ENCODE results near the gene UPF1. TPM values are rescaled to one million over a fixed set of nuclear protein-coding genes. Genes with fewer than 3 reads are reported as not detected.

The UPF1 gene
- total RNA-seq, 1 donor from 2014 or later: 83.4 TPM

GRCh38 chr19:18857223-18857622, 25.5 kb downstream of the UPF1 start:
- DNase-seq (ENCODE audit: low spot score): no peak

GRCh38 chr19:18858906-18859646, 27.3 kb downstream of the UPF1 start:
- no peak for DNase-seq (ENCODE audit: low spot score)

GRCh38 chr19:18859676-18860301, 28.0 kb downstream of the UPF1 start:
- no peak for DNase-seq (ENCODE audit: low spot score)

- DNase-seq (ENCODE audit: low spot score): no peak
Measured at GRCh38 chr19:18860302-18860700, 28.5 kb downstream of the UPF1 start.

GRCh38 chr19:18860725-18861124, 29.0 kb downstream of the UPF1 start:
- no peak for DNase-seq (ENCODE audit: low spot score)

- no peak for DNase-seq (ENCODE audit: low spot score)
Measured at GRCh38 chr19:18861235-18861634, 29.5 kb downstream of the UPF1 start.

- DNase-seq (ENCODE audit: low spot score): no peak
Measured at GRCh38 chr19:18861917-18862316, 30.2 kb downstream of the UPF1 start.

- DNase-seq (ENCODE audit: low spot score): no peak
Measured at GRCh38 chr19:18862976-18863842, 31.4 kb downstream of the UPF1 start.

GRCh38 chr19:18863843-18864362, 32.1 kb downstream of the UPF1 start:
- no peak for DNase-seq (ENCODE audit: low spot score)

- no peak for DNase-seq (ENCODE audit: low spot score)
Measured at GRCh38 chr19:18865106-18865972, 33.6 kb downstream of the UPF1 start.

- no peak for DNase-seq (ENCODE audit: low spot score)
Measured at GRCh38 chr19:18865973-18866799, 34.4 kb downstream of the UPF1 start.

GRCh38 chr19:18866800-18867123, 35.0 kb downstream of the UPF1 start:
- DNase-seq (ENCODE audit: low spot score): no peak

GRCh38 chr19:18867199-18867598, 35.4 kb downstream of the UPF1 start:
- no peak for DNase-seq (ENCODE audit: low spot score)

GRCh38 chr19:18867751-18868150, 36.0 kb downstream of the UPF1 start:
- DNase-seq (ENCODE audit: low spot score): no peak

- DNase-seq (ENCODE audit: low spot score): no peak
Measured at GRCh38 chr19:18868380-18869022, 36.7 kb downstream of the UPF1 start.

GRCh38 chr19:18869023-18869618, 37.4 kb downstream of the UPF1 start:
- DNase-seq (ENCODE audit: low spot score): no peak

- no peak for DNase-seq (ENCODE audit: low spot score)
Measured at GRCh38 chr19:18869781-18870530, 38.2 kb downstream of the UPF1 start.

- DNase-seq (ENCODE audit: low spot score): no peak
Measured at GRCh38 chr19:18870531-18871172, 38.9 kb downstream of the UPF1 start.
